ENCODE results near the gene GPR183.

GPR183 gene

GRCh38 chr13:99290894-99291293, 16.3 kb downstream of the GPR183 start:
- no peak for DNase-seq

DNA sequence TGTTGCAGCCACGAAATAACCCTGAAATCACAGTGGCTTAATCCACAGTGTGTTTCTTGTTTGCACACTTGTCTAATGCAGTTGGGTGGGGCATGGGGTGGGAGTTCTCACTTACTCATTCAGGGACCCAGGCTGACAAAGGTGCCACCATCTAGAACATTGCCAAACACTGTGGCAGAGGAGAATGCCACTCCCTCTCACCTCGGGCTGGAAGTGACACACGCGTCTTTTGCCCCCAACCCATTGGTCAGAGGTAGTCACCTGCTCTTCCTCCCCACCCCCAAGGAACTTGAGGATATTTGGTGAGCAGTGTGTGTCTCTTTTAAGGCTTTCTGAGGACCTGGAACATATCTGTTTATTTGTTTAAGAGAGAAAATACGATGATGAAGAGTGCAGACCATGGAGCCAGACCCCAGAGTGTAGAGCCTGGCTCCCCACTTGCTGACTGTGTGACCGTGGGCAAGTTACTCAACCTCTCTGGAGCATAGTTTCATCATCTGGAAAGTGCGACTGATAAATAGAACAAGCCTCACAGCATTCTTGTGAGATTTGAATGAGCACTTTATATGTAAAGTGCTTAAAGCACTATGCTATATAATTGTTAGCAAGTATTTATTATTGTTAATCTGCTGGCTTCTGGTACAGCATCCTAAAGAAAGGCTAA, 17.4 kb downstream of the GPR183 start:
- no peak for DNase-seq

DNA sequence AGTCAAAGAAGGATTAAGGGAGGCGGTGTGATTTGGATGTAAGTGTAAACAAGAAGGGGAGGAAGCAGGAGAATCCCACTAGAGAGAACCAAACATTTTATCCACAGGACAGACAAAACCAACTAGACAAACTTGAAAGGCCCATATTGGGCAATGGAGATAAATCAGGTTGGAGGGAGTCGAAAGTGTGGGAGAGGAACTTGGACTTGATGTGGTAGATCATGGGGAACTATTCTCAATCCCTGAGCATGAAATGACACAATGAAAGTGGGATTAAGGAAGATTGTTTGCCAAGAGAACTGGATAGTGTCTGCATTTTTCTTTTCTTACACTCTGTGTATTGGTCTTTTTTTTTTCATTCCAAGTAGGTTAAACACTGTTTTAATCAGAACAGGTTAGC, 17.9 kb downstream of the GPR183 start:
- DNase-seq = no peak

DNA sequence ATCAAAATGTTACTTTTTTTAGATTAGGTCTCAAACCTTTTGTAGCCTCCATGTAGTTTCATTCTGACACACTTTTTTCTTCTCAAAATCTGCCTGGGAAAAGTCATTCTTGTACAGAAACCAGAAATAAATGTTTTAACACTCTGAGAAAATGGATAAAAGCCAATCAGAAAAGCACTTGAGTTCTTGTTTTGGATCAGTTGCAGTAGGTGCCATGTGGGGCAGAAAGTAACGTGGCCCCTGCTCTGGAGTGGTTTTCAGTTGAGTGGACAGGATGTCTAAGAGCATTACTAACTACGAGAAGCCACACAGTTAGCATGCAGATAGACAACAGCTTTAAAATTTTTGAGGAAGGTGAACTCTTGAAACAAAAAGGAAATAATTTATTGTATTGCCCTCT, 19.1 kb downstream of the GPR183 start:
- no peak for DNase-seq

GRCh38 chr13:99287551-99287950, 19.6 kb downstream of the GPR183 start:
- DNase-seq = no peak

- DNase-seq = no peak
Observed at GRCh38 chr13:99285432-99286182, 21.6 kb downstream of the GPR183 start.

- no peak for DNase-seq
Observed at GRCh38 chr13:99282264-99283231, 24.7 kb downstream of the GPR183 start.

DNA sequence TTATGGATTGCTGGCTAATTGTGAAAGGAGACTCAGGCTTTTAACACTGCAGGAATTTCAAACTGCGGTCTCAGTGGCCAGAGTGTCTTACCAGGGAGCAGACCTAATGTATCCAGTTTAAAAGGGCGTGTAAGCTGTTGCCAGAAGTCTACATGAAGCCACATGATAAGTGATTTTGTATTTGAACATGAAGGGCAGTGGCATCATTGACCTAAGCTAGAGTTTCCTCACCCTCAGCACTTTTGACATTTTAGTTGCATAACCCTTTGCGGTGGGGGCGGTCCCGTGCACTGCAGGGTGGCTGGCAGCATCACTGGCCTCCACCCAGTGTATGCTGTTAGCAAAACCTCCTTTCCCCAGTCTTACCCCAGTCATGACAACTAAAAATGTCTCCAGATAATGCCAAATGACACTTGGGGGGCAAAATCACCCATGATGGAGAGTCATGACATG, 25.4 kb downstream of the GPR183 start:
- peak; percentile 49 for DNase-seq

GRCh38 chr13:99280166-99280565, 27.0 kb downstream of the GPR183 start:
- no peak for DNase-seq

DNA sequence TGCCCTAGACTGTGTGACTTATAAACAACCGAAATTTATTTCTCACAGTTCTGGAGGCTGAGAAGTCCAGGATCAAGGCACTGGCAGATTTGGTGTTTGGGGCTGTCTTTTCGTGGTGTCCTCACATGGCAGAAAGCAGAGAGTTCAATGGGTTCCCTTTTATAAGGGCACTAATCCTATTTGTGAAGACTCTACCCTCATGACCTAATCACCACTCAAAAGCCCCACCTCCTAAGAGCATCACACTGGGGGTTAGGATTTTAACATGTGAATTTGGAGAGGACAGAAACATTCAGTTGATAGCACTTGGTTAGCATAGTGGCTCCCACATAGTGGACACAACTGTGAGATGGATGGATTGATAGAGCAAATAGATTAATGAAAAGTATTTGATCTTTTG, 27.6 kb downstream of the GPR183 start:
- no peak for DNase-seq

DNA sequence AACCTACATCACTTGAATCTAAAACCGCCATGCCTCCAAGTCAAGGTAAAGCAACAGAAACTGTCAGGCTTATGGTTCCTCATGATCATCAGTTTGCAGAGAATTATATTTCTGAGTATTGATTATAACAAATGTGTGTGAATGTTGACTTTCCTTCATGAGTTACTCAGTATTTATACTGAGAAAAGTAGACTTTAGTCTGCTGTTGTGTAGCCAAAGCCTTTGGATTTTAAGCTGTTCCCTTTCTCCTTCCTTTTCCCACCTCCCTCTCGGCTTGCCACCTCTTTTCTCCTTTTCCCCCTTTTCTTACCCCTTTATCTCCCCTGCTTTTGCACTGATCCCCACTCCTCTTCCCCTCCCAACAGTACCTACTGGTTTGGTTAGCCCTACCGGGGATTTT, 28.4 kb downstream of the GPR183 start:
- no peak for DNase-seq

DNA sequence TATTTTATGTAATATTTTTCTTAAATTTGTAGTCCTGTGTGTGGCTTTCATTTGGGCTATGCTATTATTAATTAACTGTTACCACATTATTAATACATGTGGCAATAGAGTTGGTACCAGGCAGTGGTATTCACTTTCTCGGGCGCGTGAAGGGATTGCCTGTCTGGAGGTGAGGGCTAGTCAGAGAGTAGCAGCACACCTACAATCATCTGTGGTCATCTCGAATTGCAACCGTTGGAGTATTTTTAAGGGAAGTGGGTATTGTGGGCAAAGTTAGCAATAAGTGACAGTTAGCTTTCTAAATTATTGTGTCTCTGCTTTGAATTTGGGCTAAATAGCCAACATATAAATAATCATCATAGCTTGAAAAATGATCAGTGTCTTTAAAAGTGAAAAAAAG, 29.0 kb downstream of the GPR183 start:
- DNase-seq = no peak

DNA sequence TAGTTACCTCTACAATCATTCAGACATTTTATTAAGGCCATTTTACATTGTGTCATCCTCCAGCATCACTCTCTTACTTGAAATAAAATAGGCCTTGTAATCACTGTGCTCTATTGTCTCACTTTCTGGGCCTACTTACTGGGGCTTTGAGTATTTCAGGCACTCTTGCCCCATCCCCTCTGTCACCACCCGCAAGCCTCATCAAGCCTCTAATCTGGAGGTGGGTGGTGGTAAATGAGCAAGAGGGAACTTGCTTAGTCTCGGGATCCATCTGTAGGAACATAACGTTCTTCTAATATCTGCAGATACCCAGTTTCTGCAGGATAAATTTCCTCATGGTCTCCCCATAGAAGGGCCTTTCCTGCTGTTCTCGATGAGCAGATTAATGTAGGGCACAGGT, 29.6 kb downstream of the GPR183 start:
- no peak for DNase-seq

DNA sequence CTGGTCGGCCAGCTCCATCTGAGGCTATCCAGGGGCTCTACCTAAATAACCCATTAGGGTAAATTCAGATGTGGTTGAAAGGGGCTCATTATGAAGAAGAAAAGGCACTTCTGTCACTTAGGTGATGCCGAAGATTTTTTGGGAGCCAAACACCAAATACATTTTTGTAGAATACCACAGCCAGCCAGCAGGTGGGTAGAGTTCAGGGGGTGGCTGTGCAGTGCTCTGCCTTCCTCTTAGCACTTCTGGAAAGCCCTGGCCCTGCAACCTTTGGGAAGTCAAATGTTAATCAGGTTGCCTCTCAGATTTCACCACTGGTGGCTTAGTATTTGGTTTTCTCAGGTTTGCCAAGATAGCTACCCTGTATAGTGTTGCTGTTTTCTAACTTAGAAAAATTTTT, 30.5 kb downstream of the GPR183 start:
- DNase-seq = no peak

DNA sequence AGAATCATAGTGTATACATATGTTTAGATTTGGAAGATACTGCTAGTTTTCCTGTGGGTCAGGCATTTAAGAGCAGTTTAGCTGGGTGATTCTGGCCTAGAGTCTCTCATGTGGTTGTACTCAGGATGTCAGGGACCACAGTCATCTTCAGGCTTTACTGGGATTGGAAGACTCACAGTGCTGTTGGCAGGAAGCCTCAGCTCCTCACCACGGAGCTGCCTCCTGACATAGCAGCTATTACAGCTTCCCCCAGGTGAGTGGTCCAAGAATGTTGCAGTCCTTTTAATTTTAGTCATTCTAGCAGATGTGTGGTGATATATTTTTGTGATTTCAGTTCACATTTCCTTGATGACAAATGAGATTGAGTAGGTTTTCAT, 32.1 kb downstream of the GPR183 start:
- no peak for DNase-seq

DNA sequence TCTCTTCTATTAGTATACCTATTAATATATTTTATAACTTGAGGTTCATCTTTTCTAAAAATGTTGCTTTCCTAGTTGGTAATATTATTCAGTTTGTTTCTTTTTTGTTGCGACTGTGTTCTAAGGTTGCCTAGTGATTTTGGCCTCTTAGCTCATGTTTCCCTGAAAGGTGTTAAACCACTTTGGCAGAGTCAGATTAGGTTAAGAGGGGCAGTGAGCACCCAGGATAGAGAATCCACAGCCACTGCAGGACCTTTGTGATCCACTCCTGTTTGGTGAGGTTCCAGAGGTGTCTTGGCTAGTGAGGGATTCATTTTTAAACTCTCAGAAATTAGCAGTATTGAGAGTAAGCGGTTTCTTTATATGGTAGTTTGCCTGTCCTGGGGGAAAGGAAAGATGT, 34.1 kb downstream of the GPR183 start:
- no peak for DNase-seq

- DNase-seq = no peak
Observed at GRCh38 chr13:99272481-99272880, 34.7 kb downstream of the GPR183 start.

GRCh38 chr13:99271249-99271648, 36.0 kb downstream of the GPR183 start:
- no peak for DNase-seq

- no peak for DNase-seq
Observed at GRCh38 chr13:99270518-99270917, 36.7 kb downstream of the GPR183 start.

DNA sequence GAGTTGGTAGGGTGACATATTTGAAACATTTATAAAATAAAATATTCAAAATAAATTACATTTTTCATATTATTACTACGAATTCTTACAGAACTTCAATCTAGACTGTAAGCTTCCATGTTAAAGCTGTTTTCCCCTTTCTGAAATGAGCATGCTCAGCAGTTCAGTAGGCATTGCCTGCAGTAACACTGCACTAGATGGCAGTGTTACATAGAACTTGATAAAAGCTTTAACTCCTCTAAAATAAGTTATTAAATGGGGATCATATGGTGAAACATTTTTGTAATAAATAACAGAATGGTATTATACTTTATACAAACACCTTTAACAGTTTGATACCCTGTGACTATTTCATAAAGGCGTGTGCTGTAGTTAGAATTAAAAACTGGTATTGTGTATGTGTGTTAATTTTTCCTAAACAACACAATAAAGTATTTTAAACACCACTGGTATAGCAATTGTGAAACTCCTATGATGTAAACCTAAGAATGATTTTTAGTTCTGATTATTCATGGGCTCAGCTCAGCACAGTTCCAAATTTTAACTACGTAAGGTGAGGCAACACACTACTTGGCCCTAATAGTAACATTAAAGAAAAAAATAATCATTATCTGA, 37.5 kb downstream of the GPR183 start:
- DNase-seq = no peak

DNA sequence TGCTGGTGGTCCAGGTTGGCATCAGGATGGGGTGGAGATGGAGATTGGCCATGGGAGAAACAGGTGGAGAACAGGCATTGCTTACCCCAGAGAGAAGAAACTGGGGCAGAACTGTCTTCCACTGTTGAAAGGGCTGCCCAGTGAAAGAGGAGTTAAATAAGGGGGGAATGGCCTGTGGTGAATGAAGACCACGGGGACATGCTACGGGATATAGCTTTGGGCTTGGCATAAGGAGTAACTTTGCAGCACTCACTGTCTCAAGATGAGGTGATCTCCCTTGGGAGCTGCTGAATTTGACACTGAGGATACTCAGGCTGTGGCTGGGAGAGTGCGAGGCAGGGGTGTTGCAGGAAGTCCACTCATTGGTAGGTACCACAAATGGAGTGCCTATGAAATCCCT, 38.4 kb downstream of the GPR183 start:
- no peak for DNase-seq

- no peak for DNase-seq
Observed at GRCh38 chr13:99267927-99268326, 39.3 kb downstream of the GPR183 start.

DNA sequence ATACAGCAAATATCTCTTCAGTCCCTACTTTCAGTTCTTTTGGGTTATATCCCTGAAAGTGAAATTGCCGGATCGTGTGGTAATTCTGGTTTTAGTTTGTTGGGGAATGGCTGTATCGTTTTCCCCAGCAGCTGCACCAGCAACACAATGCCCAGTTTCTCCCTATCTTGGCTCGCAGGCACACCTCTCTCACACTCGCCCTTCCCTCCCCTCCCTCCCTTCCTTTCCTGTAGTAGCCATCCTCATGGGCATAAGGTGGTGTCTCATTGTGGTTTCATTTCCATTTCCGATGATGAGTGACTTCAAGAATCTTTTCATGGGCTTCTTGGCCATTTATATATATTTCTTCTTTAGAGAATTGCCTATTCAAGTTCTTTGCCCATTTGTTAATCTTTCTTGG, 40.4 kb downstream of the GPR183 start:
- no peak for DNase-seq
